GM19372 (cell line): ENCODE measurements around the gene JTB.
"Not testable (repeated sequence)": the region's sequence is repeated elsewhere in the genome, so short reads cannot be mapped to it uniquely, and the experiment has no call there.

Experiments used
- ATAC-seq: cut with Tn5 transposase; IDR thresholded peaks from one replicate; pipeline ENCODE4 v1.9.1; 2021; ENCODE audit warnings: mild to moderate bottlenecking, low read depth, moderate library complexity; ENCODE audit not compliant: unreplicated experiment

Gene JTB

DNA sequence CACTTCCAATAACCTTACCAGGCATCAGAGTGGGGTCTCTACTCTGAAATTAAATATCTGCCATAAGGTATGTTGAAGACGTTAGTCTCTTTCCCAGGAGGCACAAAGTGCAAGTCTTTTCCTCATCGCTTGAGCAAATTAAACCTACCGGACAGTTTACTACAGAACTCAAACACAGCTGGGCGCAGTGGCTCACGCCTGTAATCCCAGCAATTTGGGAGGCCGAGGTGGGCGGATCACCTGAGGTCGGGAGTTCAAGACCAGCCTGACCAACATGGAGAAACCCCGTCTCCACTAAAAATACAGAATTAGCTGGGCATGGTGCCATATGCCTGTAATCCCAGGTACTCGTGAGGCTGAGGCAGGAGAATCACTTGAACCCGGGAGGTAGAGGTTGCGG is 1.6 kb upstream of the JTB start:
- not testable (repeated sequence) for ATAC-seq

DNA sequence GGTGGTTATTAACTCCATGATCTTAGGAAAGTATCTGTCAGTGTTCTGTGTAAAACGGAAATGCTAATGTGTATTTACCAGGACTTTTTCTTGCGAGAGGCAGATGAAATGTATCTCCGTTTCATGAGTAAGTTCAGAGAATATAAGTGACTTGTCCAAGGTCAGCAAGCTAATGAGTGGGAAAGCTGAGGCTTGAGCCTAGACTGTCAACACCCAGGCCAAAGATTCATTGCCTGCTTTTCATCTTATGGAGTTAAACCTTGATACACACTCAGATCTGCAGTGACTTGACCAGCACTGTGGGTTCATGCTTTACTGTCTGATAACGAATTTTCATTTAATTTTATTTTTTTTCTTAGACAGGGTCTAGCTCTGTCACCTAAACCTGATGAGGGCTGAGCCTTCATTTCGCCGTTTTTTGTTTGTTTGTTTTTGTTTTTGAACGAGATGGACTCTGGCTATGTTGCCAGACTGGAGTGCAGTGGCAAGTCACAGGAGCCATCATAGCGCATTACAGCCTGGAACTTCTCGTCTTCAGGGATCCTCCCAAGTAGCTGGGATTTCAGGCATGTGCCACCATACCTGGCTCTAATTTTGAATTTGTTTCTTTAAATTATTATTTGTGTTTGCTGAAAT is 918 bp upstream of the JTB start:
- no peak for ATAC-seq

DNA sequence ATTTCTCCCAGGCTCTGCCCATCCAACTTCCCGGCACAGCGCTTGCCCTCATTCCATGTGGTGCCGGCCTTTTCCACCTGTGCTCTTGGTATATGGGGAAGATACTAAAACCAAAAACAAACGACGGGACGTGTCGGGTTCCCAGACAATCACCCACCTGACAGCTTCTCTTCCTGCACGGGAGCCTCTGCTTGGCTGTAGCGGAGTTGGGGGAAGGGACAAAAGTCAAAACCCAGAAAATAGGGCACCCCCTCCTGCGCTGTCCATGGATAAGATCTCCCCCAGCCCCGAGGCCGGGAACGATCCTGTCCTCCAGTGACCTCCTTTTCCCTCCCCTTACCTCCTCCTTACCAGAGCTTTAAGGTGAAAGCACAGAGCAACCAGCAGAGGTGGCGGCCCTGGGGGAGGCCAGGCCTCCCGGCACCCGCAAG is 640 bp downstream of the JTB start:
- ATAC-seq, result no peak

DNA sequence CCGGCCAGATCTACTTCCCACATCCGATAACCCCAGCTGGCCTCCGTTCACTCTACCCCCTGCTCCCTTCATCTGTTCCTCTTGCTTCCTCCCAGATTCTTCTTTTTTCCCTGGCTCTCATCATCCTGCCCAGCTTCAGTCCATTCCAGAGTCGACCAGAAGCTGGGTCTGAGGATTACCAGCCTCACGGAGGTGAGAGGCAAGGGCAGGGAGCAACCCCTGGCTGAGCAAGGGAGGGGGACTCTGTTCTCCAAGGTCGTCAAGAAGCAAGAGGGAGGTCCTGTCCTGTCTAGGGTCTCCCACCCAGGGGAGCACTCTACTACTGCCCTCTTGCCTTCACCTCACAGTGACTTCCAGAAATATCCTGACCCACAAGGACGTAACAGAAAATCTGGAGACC is 3.9 kb downstream of the JTB start:
- no peak for ATAC-seq

DNA sequence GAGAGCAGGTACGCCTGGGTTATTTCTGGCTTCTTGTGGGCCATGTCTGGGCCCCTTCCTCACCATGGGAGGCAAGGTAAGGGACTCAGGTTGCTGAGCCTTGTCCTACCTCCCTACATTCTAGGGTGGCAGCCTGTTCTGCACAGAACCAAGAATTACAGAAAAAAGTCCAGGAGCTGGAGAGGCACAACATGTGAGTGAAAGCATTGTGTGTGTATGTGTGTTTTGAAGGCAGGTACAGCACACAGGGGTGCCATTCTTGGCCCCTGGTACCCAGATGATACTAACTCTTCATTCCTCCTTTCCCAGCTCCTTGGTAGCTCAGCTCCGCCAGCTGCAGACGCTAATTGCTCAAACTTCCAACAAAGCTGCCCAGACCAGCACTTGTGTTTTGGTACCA is 4.4 kb downstream of the JTB start:
- no peak for ATAC-seq

DNA sequence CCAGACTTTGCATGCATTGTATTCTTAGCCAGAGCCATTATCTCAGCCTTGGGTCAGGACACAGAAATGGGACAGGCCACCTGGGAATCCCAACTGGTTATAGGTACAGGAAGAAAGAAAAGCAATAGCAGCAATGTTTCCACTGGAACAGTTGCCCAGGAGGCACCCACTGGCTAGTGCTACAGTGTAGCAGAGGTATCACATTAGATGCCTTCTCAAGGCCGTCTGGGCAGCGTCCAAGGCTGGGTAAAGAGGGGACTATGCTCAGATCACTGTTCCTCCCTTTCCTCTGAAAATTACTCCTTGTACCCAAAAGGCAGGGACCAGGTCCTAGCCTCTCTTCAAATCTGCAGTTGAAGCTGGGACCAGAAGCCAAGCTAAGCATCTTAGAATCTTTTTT is 7.1 kb downstream of the JTB start:
- ATAC-seq, result no peak

DNA sequence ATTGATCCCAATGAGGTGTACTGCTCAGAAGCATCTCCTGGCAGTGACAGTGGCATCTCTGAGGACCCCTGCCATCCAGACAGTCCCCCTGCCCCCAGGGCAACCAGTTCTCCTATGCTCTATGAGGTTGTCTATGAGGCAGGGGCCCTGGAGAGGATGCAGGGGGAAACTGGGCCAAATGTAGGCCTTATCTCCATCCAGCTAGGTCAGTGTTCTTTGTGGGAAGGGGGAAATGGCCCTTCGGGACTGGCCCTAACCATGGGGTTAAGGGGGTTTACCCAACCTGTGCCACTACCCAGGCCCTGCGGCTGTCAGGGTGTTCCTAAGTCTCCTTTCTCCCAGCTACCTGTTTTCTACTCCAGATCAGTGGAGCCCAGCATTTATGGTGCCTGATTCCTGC is 8.5 kb downstream of the JTB start:
- no peak for ATAC-seq

DNA sequence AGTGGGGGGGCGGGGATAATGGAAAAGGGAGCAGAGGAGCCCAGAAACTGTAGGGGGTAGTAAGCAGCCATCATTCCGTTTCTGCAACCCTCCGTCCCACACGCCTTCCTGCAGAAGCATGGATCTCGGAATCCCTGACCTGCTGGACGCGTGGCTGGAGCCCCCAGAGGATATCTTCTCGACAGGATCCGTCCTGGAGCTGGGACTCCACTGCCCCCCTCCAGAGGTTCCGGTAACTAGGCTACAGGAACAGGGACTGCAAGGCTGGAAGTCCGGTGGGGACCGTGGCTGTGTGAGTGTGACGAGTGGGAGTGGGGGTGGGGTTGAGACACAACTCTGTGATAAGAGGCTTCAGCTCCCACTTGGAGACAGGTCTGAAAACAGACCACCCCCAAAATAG is 9.1 kb downstream of the JTB start:
- ATAC-seq, result no peak

DNA sequence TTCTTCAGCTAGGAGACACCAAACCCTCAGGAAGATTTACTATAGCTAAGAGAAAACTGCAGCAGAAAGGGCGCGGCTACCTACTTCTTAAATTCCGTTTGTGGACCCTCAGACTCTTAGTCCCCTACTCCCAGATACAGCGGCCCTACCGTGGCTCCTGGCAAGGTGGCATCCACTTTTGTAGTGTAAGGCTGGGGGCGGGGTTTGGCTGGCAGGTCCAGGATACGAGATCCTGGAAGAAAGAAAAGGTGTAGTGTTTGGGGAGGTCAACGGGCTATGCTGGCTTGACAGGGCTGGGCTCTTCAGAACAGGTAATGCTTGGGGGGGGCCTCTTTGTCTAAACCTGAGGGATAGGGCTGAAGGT is 9.5 kb downstream of the JTB start:
- ATAC-seq, result no peak

DNA sequence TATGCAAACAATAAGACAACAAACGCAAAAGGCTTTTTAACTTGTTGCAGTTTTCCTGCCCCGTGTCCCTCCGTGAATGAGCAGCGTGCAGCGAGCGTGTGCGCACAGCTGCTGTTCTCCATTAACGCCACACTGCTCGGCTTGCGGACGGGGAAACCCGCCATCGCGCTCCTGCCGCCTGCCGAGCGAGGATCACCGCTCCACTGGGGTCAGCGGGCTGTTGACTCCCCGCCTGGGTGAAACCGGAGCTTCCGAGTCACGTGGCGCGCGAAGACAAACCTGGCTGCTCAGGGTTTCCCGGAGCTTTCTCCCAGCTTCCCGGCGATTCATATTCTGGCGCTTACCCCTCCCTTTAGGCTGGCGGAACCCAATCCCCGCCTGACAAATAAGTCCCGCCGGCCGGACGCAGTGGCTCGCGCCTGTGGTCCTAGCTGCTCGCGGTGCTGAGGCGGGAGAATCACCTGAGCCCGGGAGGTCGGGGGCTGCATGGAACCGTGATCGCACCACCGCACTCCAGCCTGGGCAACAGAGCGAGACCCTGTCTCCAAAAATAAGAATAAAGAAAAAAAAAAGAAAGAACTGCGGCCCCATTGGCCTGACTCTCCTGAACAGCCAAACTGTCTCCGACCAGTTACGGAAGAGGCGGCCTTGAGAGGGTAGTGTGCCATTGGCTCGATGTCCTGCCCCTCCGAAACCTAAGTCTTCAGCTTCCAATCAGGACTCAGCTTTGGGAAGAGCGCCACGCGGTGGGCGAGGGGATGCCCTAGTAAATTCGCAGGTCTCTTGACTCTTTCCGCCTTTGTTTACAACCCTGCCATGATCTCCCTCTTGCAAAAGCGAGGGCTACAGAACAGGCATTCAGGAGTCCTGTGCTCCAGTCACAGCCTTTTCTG is 10.1 kb downstream of the JTB start, which contains the start of gene CREB3L4:
CREB3L4 (plus strand) TSS at position 796 of the 893 bp plus-strand sequence. CDS start 624 bp downstream, outside the sequence.
- peak; percentile 74 for ATAC-seq

DNA sequence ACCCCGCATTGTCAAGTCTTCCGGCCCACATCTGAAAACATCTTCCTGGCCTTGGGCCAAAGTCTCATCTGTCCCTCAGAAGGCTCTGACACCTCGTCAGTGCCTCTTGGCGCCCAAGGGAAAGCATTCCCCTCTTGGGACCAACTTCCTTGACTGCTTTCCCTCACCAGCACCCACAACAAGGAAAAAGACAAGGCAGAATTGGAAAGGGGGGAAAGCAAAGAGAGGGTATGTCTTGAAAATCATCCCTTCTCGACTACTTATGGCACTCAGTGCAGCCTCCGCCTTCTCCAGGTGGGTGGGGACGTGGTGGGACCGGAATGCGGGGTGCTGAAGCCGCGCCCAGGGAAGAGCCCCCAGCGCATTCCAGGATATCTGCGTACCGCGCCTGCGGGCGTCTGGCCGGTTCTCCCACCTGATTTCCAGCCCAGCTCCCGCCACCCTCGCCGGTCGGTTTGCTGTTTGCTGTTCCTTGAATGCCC is 13.6 kb downstream of the JTB start:
- no peak for ATAC-seq

DNA sequence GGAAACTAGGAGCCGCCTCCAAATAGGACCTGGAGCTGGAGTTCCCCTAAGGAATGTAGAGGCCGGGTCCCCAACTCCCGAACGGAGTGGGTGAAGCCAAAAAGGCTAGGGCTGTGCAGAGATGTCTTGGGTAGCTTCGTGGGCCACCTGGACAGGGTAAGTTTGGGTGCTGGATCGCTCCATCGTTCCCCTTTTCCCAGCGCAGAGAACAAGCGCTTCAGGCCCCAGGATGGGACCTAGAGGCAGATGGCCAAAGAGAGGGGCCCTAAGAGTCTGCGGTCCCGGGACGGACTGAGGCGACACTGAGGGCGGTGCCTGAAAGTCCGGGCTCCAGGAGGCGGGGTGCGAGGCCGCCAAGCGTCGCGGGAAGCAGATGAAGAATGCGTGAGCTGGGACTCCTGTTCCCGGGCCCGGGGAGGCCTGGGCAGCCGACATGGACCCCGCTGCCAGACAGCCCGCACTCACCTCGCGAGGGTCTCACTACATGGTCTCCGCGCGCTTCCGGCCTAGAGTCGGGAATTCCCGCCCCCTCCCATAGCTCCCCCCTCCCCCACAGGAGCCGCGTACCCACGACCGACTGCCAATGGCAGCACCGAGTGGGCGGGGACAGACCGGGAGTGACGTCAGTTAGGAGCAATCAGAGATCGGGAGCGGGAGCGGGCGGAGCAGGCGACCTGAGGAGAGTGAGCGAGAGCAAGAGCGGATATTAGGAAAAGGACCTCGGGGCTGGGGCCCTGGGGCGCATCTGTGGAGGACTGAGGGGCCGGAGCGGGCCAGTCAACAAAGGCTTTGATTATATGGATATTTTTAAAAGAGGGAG is 14.2 kb downstream of the JTB start, which contains the start of gene SLC39A1:
SLC39A1 (minus strand) TSS at position 508 of the 820 bp plus-strand sequence. CDS start 822 bp downstream, outside the sequence.
- peak; percentile 45 for ATAC-seq

DNA sequence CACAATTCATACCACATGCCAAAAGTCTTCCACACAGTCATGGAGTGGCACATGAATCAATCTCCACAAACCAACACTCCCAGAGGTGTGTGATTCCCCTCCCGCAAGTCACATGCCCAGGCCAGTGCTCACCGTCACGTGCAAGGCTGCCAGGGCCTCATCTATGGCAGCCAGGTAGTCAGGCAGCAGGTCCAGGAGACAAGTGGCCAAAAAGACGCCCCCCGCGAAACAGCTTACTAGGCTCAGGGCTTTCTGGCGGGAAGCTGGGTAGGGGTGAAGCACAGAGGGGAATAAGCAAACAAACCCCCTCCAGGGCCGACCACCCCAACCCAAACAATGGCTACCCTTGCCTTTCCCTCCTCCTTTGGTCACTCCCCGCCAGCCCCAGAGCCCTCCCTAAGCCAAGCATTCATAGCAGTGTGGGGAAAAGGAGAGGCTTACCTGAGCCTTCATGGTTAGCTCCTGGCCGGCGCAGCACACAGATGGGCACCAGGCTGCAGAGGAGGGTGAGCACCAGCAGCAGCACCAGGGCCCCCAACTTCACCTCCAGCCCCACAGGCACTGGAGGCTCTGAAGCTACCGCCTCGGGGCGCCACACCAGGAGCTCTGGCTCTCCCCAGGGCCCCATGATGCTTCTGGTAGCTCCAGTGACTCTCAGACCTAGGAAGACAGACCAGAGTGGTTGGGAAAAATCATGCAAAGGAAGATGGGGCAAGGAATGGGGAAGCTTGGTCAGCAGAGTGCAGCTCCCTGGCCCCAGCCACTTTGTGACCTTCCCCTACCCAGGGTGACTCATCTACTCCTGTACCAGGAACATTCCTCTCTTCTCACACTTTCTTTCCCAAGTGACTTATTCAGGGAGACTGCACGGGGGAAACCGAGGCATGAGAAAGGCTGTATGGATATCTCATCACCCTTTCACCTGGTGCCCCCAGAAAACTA is 15.1 kb downstream of the JTB start:
- no peak for ATAC-seq

DNA sequence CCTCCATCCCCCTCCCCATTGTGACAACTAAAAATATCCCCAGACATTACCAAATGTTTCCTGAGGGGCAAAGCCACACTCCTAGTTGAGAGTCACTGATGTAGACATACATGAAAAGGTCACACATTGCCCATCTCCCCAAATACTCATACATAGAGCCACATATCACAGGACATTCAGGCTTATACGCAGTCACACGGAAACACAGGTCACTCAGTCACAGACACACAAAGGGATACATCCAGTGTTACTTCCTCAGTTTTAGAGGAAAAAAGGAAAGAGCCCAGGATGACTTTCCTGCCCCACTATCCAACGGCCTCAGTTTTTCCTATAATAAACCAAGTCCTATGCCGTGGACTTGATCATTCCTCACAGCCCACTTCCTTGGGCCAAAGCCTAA is 16.1 kb downstream of the JTB start:
- ATAC-seq, result no peak

DNA sequence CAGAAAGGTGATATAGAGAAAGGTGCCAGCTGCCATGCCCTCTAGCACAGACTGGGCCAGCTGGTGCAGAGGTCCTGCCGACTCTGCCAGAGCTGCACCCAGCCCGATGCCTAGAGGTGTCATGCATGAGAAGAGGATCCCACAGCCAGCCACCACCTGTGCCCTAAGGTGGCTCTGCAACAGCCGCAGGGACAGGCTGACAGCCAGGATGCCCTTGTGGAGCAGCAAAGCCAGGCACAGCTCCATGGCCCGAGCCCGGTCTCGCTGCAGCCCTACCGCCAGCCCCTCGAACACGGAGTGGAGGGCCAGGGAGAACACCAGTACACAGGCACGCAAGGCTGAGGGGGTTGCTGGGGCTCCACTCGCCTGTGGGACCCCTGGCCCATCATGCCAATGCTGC is 17.3 kb downstream of the JTB start:
- ATAC-seq, result no peak

DNA sequence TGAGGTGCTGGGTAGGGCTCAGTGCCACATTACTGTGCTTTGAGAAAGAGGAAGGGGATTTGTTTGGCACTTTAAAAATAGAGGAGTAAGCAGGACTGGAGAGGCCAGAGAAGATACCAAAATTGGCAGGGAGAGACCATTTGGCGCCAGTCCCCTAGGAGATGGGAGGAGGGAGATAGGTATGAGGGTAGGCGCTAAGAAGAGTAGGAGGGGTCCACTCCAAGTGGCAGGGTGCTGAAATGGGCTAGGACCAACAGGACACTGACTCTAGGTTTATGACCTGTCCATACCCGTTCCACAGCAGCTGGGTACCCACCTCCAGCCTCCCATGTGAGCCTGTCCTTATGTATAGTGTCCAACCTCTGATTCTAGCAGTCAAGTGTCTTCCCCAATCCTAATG is 18.0 kb downstream of the JTB start:
- no peak for ATAC-seq

DNA sequence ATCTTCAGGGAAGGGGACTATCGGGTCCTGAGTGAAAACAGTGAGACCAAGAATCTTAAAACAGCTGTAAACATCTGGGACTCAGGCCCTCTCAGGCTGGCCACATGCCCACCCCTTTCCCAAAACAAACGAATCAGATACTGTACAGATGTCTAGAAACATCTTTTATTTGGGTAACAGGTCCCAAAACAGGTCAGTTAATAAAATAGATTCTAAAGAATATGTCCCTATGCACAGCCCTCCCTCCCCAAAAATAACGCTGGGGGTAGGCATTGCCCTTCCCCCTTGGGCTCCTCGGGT is 18.6 kb downstream of the JTB start:
- no peak for ATAC-seq

DNA sequence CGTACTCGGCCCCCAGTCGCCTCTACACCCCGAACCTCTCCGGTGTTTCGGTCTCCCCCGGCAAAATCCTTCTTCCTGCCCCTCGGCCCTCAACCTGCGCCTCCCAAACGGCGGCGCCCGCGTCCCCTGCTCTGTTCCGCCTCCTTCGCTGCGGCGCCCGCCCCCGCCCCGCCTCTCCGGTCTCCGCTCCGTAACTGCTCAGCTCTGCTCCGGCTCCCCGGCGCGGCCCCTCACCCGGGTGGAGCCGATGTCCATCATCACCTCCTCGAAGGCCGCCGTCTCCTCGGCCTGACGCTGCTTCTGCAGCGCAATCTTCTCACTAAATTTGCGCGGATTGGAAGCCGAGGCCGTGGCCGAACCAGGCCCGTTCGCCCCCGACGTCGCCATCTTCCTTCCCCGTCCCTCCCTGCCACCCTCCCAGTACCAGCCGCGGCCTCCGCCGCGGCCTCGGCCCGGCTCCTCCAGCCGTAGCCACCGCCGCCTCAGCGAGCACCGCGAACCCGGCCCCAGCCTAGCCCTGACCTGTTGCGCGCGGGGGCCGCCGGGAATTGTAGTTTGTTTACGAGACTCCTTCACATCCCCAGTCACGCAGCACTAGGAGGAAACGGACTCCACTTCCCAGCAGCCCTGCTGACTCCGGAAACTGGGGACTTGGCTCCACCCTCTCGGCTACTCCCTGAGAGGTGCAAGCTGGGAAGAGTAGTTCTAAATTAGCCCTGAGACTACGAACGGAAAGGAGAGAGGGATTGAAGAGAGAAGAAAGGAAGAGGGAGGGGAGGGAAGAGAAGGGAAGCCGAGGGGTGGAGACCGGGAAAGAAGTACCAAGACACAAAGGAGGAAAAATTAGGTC is 19.1 kb downstream of the JTB start, which contains the start of gene CRTC2:
CRTC2 (minus strand) TSS at position 502 of the 850 bp plus-strand sequence; CDS start at position 387, 115 bp downstream.
- peak; percentile 74 for ATAC-seq

DNA sequence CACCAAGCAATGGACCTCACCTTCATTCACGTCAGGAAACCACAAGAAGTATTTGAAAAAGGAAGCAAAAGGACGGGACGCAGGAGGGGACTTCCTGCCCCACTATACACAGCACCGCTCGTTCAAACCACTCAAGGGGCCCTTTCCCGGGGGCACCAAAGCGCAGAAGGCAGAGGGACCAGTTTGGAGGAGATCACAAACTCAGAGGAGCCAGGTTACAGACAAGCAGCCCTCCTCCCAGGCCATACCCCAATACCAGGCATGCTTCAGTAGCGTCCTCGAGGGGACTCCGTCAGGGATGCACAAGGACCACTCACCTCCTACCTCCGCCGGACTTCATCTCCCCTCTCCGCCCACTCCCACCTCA is 19.7 kb downstream of the JTB start:
- peak; percentile 7 for ATAC-seq
